GM21423 (cell line): Measurements from ENCODE around the gene NPAS3.

ENCODE experiments used
- ATAC-seq: cut with Tn5 transposase; IDR thresholded peaks from one replicate; pipeline ENCODE4 v1.9.1; 2021; ENCODE audit warnings: mild to moderate bottlenecking, moderate library complexity; ENCODE audit not compliant: unreplicated experiment

Gene NPAS3

DNA sequence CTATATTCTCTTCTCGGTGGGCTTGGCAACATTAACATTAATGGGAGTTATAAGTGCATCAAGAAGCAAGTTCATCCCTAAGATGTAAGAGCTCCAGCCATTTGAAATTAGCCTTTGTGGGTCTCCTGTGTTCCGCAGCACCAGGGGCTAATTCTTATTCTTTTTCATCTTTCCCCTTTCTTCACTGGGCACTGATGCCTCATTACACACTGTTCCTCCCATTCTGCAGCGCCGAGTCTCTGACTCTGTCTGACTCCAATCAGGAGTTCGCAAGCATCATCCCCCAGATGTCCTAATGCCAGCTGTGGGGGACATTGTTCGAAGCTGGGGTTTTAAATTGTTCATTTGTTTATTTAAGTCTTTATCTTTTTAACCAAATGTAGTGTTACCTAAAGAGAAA is 670.9 kb downstream of the NPAS3 start:
- ATAC-seq = no peak

DNA sequence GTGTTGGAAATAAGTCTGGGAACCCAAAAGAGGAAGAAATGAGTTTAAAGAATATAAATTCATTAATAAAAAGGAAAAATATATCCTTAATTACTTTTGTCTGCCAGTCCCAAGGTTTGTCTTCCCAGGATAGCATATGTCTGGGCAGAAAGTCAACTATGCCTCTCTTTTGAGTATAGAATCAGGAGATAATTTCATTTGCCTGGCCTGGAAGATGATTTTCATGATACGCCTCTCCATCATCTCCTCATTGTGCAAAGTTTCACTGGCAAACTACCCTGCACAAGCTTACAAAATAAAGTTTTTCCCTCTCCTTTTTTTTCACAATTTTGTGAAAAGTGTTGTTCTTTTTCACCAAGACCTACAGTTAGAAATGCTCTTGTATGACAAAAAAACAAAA is 671.4 kb downstream of the NPAS3 start:
- ATAC-seq = no peak

DNA sequence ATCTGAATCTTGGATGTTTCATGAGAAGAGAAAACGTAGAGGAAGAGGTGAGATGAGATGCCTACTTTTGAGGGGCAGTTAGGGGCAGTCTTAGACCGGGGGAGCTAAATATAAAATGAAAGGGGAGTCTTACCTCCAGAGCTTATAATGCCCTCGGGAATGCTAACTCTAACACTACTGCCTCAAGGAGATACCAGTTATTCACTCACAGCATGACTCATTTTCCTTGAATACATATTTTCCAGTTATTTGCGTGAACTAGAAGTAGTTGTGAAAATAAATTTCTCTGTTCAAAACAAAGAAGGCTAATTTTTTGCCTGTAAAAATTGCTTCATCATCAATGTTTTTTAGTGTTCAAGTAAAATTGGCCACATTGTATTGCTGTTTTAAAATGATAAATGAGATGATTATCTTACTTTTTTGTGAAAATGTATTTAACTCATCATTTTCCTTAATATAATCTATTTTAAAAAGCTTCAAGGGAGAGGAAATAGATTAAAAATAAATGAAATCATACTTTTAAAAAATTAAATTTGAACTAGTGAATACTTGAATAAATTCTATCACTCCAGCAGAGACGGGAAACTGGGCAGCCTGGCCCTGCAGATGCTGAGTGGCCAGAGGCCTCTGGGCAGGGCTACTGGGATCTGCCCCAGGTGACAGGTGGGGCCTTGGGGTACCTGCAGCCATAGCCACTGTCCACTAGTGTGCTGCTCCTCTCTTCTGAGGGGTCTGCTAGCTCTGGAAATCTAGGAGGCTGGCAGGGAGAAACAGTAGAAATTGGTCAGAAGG is 672.9 kb downstream of the NPAS3 start:
- no peak for ATAC-seq

DNA sequence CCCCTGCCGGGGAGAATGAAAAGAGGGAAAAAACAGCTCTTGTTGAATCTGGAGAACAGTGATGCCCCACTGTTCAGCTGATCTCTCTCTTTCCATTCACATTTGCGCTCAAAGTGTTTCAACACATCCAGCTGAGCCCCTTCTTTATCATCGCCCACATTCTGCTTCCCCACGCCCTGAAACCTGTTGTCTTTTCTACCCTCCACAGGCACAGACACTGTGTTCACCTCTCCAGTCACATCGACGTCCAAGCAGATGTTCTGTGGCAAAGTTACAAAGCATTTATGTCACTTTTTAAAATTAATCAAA is 673.5 kb downstream of the NPAS3 start:
- no peak for ATAC-seq

DNA sequence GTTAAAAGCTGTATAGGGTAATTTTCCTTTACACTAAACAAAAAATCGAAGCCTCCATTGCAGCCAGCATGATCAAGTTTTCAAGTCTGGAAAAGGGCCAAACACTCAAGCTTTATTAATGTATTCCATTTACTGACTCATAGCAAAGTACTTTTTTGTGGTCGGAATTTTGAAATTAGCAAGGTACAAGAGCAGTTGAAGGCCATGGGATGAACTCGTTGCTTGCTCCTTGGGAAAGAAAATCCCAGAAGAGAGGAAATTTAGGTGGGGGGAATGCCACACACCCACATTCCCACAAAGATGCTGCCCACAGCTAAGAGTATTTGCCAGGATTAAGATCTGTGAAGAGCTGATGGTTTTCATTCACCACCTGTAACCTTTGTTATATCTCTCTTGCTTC is 678.5 kb downstream of the NPAS3 start:
- no peak for ATAC-seq

DNA sequence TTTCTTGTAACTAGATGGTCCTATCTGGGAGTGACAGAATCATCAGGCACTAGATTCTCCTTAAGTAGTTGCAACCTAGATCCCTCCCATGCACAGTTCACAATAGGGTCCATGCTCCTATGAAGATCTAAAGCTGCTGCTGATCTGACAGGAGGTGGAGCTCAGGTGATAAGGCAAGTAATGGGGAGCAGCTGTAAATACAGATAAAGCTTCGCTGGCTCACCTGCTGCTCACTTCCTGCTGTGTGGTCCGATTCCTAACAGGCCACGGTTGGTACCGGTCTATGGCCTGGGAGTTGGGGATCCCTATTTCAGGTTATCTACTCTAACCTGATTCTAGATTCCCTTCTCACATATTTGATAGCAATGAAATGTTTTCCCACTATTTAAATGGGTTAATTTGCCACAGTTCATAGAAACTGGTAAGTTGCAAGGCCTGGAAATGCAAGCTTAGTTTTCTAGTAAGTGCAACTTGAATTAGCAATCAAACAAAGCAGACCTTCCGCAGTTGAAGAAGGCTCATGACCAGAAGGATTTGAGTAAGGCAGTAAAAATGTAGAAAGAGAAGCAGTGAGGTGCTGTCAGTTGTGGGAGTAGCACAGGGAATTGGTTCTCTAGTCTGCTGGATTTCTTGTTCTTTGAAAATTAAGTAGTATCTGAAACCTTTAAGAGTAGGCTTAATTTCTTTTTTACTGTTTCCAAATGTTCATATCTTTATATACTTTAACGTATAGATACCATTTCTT is 679.9 kb downstream of the NPAS3 start:
- no peak for ATAC-seq

DNA sequence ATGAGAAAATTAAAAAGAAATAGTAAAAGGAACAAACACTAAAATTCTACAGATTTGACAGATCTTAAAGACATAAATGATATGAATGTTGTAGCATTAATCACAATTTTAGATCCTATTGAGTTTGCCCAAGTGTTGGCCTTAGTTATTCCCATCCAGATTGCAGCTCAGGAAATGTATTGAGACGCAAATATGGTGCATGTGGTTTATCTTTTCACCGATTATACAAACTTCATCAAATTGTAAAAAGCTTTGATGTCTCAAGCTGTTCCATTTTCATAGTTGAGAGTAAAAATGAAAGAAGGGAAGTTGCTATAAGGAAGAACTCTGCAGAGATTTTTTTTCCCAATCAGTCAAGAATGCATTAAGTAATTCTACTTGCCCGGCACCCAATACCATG is 683.8 kb downstream of the NPAS3 start:
- no peak for ATAC-seq

DNA sequence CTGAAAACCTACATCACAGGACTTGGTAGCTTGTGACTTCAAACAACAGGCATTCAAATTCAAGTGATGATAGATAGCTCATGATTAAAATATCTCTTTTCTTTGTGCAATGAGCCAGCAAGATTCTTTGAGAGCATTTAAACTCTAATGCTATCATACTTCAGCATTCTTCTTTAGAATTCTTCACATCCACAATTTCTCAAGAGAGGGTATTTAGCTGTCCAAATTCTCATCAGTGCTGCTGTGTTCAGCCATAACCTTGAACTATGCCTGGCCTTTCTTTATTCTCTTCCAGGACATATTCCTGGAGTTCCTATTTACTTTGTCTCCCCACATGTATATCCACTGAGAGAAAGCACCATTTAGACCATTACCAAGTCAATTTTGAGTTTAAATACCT is 691.1 kb downstream of the NPAS3 start:
- ATAC-seq = no peak

DNA sequence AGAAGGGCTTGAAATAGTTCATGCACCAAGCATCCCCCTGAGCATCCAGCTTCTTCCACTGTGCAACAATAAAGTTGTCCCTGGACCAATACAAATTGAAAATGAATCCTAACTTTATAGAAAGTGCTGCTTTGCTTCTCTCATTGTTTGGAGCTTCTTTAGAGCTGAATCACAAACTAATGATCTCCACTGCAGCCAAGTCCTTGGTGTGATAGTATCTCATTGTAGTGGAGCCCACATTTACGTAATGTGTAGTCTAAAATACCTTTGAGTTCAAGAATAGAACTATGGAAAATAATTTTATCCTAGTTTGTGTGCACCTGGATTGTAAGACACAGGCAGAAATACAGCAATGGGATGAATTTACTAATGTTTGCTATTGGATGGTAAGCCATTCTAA is 692.3 kb downstream of the NPAS3 start:
- no peak for ATAC-seq

DNA sequence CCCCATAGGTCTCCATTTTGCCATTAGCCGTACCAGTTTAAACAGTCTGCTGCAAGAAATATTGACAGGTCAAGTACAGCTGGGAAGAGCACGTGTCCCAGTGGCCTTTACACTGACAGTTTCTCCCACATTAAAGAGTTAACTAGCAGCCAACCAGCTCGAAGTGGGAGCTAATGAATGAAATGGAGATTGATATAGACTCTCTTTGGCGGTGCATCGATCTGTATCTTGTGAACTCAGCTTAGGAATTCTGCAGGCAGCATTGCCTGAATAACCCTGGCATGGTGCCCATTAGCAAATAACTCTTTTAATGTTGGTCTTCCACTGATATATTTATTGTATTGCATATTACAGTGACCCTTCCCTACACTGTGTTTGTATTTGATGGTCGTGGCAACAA is 692.8 kb downstream of the NPAS3 start:
- ATAC-seq = no peak

DNA sequence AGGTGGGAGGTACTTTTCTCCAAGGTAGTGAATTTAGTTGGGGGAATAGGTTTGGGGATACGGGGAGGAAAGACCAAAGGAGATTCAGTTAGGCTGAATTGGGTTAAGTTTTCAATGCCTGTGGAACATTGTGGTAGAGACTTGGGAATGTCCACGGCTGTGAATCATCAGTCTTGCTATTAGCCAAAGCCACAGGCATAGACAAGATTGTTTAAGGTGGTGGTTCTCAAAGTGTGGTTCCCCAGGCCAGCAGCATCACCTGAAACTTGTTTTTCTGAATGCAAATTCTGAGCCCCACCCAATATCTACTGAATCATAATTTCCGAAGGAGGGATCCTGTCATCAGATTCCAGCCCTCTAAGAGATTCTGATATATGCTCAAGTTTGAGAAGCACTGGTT is 696.0 kb downstream of the NPAS3 start:
- ATAC-seq = no peak

DNA sequence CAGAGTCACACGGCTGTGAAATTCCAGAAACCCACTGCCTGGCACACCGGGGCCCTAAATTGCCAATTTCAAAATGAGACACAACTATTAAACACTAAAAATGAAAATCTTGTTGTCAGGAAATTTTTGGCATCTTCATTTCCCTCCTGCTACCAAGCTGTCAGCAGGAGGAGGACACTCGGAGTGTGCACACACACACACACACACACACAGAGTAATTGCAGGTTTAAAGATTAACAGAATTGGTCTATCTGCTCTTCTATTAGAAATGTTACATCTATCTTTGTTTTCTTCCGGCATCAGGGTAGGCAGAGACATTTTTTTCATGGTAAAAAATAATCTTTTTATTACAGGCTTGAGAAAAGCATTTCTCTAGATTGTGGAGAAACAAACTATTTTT is 698.0 kb downstream of the NPAS3 start:
- no peak for ATAC-seq

DNA sequence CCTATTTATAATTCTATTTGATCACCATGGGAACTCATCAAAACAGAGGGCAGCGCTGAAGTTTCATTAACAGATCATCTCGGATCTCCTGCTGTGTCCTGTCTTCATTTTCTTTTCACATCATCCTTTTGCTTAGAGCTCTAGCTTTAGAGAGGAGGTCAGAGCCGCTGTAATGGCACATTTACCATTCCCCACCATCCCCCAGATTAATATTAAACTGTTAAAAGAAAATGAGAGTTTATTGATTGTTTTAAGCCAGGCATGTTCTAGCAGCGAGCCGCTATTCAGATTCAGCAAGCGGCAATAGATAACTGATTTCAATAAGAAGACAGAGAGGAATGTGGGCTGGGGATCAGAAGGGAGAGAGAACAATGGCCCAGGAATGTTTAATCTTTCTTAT is 703.4 kb downstream of the NPAS3 start:
- no peak for ATAC-seq

DNA sequence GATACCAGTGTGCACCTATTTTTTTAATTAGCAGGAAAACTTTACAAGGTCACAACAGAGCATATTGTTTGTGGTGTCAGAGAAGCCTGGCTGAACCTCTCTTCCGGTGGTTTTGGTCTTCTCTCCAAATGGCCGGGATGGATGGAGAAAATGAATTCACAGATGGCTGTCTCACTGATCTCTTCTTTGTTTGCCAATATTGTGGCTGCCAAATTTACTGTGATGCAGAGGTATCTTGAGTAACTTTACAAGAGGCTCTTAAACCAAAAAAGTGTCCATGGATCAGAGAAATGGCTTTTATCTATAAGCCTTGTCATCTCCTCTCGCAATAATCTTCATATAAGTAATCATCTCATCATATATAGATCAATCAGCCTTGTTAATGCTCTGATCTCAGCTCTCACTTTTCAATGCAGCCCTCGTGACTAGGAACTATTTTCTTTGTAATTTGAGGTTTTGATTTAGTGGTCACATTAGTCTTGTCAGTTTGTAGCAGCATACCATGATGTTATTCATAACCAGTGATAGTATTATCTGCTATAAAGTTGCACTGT is 704.1 kb downstream of the NPAS3 start:
- ATAC-seq = no peak

DNA sequence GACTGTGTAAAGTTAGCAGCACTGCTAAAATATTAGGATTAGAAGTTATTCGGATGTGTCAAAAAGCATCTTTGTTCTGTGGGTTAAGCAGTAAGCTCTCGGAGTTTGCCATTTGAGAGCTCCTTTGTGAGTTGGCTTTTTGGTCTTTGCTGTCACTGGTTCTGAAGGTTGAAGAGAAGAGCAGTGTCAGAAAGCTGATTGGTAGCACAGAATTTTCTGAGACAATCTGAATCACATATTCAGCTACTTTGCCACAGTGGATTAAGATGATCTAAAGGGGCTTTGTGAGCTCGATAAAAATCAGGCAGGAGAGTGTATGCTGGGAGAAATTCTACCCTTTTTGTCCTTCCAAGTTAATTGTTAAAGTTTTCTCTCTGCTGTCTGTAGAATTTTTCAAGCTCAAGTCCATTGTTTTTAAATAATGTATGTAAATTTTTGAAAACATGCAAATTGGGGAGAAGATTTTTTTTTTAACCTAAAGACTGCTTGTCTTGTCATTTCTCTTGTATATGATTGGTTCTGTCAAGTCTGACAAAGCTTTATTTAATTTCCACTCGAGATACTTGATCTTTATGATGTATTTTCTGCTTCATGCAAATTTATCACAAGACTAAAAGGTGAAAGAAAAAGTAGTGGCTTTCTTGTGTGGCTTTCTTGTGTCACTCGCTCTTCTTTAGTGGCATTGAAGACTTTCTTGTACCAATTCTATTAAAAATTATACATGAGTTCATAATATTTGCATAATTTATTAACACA is 704.9 kb downstream of the NPAS3 start:
- no peak for ATAC-seq

DNA sequence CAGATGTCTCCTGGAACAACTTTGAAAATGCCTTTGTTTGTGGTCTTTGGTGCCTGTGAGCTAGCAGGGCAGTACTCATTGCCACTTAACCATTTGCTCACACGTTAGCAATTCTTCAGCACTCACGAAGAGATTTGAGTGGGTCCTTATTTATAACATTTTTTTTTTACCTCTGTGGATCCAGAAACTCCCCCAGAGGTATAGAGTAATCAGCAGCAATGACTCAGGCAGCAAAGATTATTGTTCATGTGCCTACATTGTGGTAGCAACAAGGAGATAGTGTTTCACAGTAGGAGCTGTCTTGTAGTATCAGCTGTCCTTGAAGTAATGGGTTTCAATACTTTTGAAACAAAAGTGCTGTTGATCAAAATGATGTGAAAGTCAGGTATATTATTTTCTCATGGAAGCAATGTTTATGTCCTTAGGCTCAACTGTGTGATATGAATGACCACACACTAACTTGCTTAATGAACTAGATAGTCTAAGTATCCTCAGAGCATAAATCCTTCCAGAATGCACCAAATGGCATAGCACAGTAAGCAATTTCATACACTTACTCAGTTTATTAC is 708.1 kb downstream of the NPAS3 start:
- ATAC-seq = no peak

DNA sequence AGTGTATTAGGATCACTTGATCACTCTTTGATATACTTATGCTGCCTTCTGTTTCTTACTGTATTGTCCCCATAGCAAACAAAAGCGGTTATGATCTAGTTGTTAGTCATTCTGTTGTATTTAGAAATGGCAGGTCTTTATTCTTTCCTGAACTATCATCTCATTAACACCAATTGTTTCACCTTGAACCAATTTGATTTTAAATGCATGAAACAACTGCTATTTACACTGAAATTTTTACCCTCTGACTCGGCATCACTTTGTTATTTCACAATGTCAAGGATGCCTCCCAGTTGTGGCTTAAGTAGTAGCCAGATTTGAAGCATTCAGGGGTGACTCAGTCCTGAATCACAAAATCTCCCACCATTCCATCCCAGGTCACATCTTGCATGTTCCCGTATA is 708.7 kb downstream of the NPAS3 start:
- no peak for ATAC-seq

DNA sequence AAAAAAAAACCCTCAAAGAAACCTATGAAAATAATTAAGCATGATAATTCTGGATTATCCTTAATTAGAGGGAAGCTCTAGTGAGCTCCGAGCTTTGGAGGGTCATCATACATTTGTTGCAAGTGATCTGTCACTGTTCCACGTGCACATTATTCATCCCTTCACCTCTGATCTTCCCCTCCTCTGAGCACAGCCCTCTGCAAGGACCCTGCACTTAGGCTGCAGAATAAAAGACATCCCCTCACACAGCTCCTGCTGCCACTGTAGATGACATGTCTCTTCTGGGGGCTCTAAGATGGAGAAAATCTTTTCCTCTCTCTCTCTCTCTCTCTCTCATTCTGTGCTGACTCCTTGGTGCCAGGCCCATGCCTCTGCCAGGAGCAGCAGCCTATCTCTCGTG is 711.8 kb downstream of the NPAS3 start:
- no peak for ATAC-seq

DNA sequence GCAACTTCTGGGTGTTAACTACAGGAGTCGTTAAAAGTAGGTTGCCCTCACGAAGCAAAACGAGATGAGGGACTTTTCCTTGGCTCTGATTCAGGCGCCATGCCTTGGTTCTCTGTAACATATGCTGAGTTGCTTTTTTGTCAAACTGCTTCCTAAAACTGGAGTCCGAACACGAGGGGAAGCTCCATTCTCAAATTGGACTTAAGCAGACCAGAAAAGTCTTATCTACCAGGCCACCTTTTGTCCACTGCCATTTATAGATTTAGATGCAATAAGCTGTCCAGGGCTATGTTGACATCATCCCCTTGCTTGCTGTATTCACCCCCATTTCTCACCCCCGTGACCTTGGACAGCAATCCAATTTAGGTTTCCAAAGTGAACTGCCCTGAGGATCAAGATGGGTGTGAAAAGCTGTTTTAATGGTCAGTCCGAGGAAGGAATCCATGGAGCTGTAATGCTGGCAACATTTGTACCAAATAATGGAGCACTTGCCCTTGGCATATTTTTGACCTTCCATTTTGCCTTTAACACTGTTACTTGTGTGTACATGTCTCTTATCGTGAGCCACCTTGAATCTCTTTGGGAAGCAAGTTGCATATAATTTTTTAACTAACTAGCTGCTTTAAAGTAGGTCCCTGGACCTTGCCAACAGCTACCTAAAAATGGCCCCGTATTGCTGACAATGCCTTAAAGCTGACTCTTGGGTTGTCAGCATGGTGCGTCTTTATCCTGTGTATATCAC is 714.1 kb downstream of the NPAS3 start:
- no peak for ATAC-seq

DNA sequence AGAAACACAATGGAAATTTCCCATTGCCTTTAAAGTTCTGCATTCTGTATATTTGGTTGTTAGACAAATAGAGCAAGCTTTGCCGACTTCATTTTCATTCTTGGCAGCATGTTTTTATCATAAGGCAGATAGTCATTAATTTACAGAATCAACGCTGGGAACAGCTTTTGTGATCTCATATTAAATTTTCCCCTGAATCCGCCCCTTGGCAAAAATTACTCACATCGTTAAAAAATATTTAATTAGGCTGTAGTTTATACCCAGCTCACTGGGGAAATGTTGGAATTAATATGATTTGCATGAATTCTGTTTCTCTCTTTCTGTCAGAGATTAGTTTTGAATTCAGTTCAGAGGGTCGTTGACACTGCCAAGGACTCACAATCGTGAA is 714.6 kb downstream of the NPAS3 start:
- no peak for ATAC-seq

DNA sequence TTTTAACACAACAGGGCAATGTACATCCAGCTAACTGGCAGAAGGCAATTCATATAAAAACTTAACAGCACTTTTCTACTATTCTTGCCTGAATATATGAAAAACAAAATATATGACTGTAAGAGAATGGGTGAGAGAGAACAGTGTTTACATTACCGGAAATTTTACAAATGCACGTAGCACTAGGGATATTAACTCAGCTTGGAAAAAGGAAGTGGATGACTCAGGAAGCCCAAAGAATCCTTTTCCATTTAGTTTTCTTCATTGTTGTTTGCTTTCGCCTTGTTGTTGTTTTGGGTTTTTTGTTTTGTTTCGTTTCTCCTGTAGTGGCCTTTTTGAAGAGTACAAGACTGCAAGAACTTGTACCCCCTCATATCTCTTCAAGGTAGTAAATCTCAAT is 716.7 kb downstream of the NPAS3 start:
- no peak for ATAC-seq
